ENCODE data around the gene IL12RB2. TPM values are rescaled to one million over a fixed set of nuclear protein-coding genes. Genes with fewer than 3 reads are reported as not detected.

The IL12RB2 gene
- total and polyA plus RNA-seq, 7 experiments from 2014 or later: 0.38 to 78.1 (median 0.88) TPM

- DNase-seq (peak in 5 of 9 donors; percentile 16 to 41 (median 33)), ATAC-seq (peak; percentile 84)
- peak overlapping the region in 6 of 10 donors; percentile 0 to 51 (median 24) for H3K4me3 Mint-ChIP-seq
- H3K4me3 ChIP-seq (ENCODE audit: low read length): no peak overlapping the region
- H3K36me3 ChIP-seq (ENCODE audit: control insufficient read depth in 2 of 3, insufficient read depth in 3 of 3, low read length in 3 of 3): no peaks in the 10 kb centered on the region
- H3K27me3 Mint-ChIP-seq: no peaks in the 10 kb centered on the region
- no peaks in the 10 kb centered on the region for H3K9me3 Mint-ChIP-seq
- peak overlapping the region; percentile 3 to 87 (median 23) for H3K27ac Mint-ChIP-seq
- peaks cover 0 to 52% (median 0%) of the 10 kb centered on the region in 5 donors for H3K36me3 Mint-ChIP-seq
- intact Hi-C loops (cut with micrococcal nuclease): loop anchor here in 1 of 2 donors (1.0 to 10.0 kb wide), 11 partner anchors 8 to 998 kb away; partner anchors contain the start of genes DNAI4, GADD45A, MIER1 and SERBP1
- peaks cover 19 to 73% (median 39%) of the 10 kb centered on the region in 7 donors for H3K4me1 Mint-ChIP-seq
- CTCF ChIA-PET: interaction anchor here (0.6 kb wide), 1 partner anchor 56 kb away, joined by 3 read pairs; no protein-coding TSS in a partner anchor
- H3K27me3 ChIP-seq (ENCODE audit: control insufficient read depth in 2 of 2, insufficient read depth in 2 of 2, low read length in 2 of 2): no peaks in the 10 kb centered on the region
- no peaks in the 10 kb centered on the region for H3K9me3 ChIP-seq (ENCODE audit: control insufficient read depth in 2 of 3, low read length in 3 of 3)
- POLR2A ChIA-PET: interaction anchor here (0.7 to 1.3 kb wide), 2 partner anchors 16 to 76 kb away, joined by 3 to 4 read pairs; no protein-coding TSS in a partner anchor
- peaks cover 17 to 34% of the 10 kb centered on the region in 2 donors for H3K4me1 ChIP-seq (ENCODE audit: control insufficient read depth in 2 of 2, insufficient read depth in 2 of 2, low read length in 2 of 2)
- no peak overlapping the region for H3K27ac ChIP-seq (ENCODE audit: low read depth, low read length)
Observed at GRCh38 chr1:67332653-67333529, 25.2 kb downstream of the IL12RB2 start.

- Mint-ChIP-seq H3K36me3 (peaks cover 0 to 46% (median 0%) of the 10 kb centered on the region in 5 donors), H3K4me3 (peak overlapping the region in 3 of 10 donors; percentile 3 to 51 (median 24)), H3K4me1 (peaks cover 19 to 77% (median 39%) of the 10 kb centered on the region in 7 donors), H3K9me3 (no peaks in the 10 kb centered on the region), H3K27me3 (no peaks in the 10 kb centered on the region), H3K27ac (peak overlapping the region in 6 of 9 donors; percentile 2 to 87 (median 73))
- DNase-seq (no peak), ATAC-seq (no peak)
- Histone ChIP-seq H3K27ac (ENCODE audit: low read depth, low read length) (no peak overlapping the region), H3K27me3 (ENCODE audit: control insufficient read depth in 2 of 2, insufficient read depth in 2 of 2, low read length in 2 of 2) (no peaks in the 10 kb centered on the region), H3K4me1 (ENCODE audit: control insufficient read depth in 2 of 2, insufficient read depth in 2 of 2, low read length in 2 of 2) (peaks cover 17 to 34% of the 10 kb centered on the region in 2 donors), H3K9me3 (ENCODE audit: control insufficient read depth in 2 of 3, low read length in 3 of 3) (no peaks in the 10 kb centered on the region), H3K4me3 (ENCODE audit: low read length) (no peak overlapping the region), H3K36me3 (ENCODE audit: control insufficient read depth in 2 of 3, insufficient read depth in 3 of 3, low read length in 3 of 3) (no peaks in the 10 kb centered on the region)
- CTCF ChIA-PET: interaction anchor here (0.6 kb wide), 1 partner anchor 57 kb away, joined by 3 read pairs; no protein-coding TSS in a partner anchor
- POLR2A ChIA-PET: interaction anchor here (0.7 to 1.3 kb wide), 2 partner anchors 17 to 75 kb away, joined by 3 to 4 read pairs; no protein-coding TSS in a partner anchor
- intact Hi-C loops (cut with micrococcal nuclease): loop anchor here in 1 of 2 donors (1.0 to 10.0 kb wide), 11 partner anchors 8 to 999 kb away; partner anchors contain the start of genes DNAI4, GADD45A, MIER1 and SERBP1
Observed at GRCh38 chr1:67333603-67334002, 25.9 kb downstream of the IL12RB2 start.

GRCh38 chr1:67335411-67335810 is 27.7 kb downstream of the IL12RB2 start:
- DNase-seq: no peak
- intact Hi-C loops (cut with micrococcal nuclease): loop anchor here (5.0 to 10.0 kb wide), 6 partner anchors 97 to 1058 kb away; partner anchors contain the start of genes DNAI4 (in 1 of the 2), GADD45A (in 1 of the 2), MIER1 (in 1 of the 2) and SERBP1 (in 1 of the 2)
- H3K27ac ChIP-seq (ENCODE audit: low read depth, low read length): no peak overlapping the region
- no peaks in the 10 kb centered on the region for H3K27me3 Mint-ChIP-seq
- ChIA-PET CTCF (interaction anchor here (1.0 kb wide), 1 partner anchor 101 kb away, joined by 4 read pairs; no protein-coding TSS in a partner anchor), POLR2A (no interaction called here)
- no peak overlapping the region for H3K4me3 ChIP-seq (ENCODE audit: low read length)
- no peaks in the 10 kb centered on the region for H3K9me3 Mint-ChIP-seq
- H3K27ac Mint-ChIP-seq: peak overlapping the region in 2 of 9 donors; percentile 0 to 87
- no peak for ATAC-seq
- peaks cover 24 to 86% (median 55%) of the 10 kb centered on the region in 7 donors for H3K4me1 Mint-ChIP-seq
- no peaks in the 10 kb centered on the region for H3K9me3 ChIP-seq (ENCODE audit: control insufficient read depth in 2 of 3, low read length in 3 of 3)
- H3K36me3 ChIP-seq (ENCODE audit: control insufficient read depth in 2 of 3, insufficient read depth in 3 of 3, low read length in 3 of 3): no peaks in the 10 kb centered on the region
- peak overlapping the region in 1 of 10 donors; percentile 46 for H3K4me3 Mint-ChIP-seq
- peaks cover 17 to 34% of the 10 kb centered on the region in 2 donors for H3K4me1 ChIP-seq (ENCODE audit: control insufficient read depth in 2 of 2, insufficient read depth in 2 of 2, low read length in 2 of 2)
- no peaks in the 10 kb centered on the region for H3K27me3 ChIP-seq (ENCODE audit: control insufficient read depth in 2 of 2, insufficient read depth in 2 of 2, low read length in 2 of 2)
- H3K36me3 Mint-ChIP-seq: peaks cover 0 to 51% (median 0%) of the 10 kb centered on the region in 5 donors

GRCh38 chr1:67336157-67336556 is 28.5 kb downstream of the IL12RB2 start:
- ATAC-seq (peak; percentile 49), DNase-seq (peak in 2 of 9 donors; percentile 6 to 8)
- Mint-ChIP-seq H3K36me3 (peaks cover 0 to 54% (median 0%) of the 10 kb centered on the region in 5 donors), H3K9me3 (peaks cover 0 to under 1% (median 0%) of the 10 kb centered on the region in 11 donors), H3K27me3 (no peaks in the 10 kb centered on the region), H3K27ac (peak overlapping the region in 4 of 9 donors; percentile 60 to 87 (median 62)), H3K4me3 (peak overlapping the region in 9 of 10 donors; percentile 8 to 87 (median 66)), H3K4me1 (peaks cover 25 to 86% (median 62%) of the 10 kb centered on the region in 7 donors)
- CTCF ChIA-PET: interaction anchor here (0.6 kb wide), 1 partner anchor 23 kb away, joined by 3 read pairs; no protein-coding TSS in a partner anchor
- POLR2A ChIA-PET: interaction anchor here (0.6 kb wide), 1 partner anchor 23 kb away, joined by 3 read pairs; no protein-coding TSS in a partner anchor
- no peaks in the 10 kb centered on the region for H3K36me3 ChIP-seq (ENCODE audit: control insufficient read depth in 2 of 3, insufficient read depth in 3 of 3, low read length in 3 of 3)
- intact Hi-C loops (cut with micrococcal nuclease): loop anchor here (5.0 to 10.0 kb wide), 6 partner anchors 96 to 1059 kb away; partner anchors contain the start of genes DNAI4 (in 1 of the 2), GADD45A (in 1 of the 2), MIER1 (in 1 of the 2) and SERBP1 (in 1 of the 2)
- no peaks in the 10 kb centered on the region for H3K9me3 ChIP-seq (ENCODE audit: control insufficient read depth in 2 of 3, low read length in 3 of 3)
- peak overlapping the region; percentile 20 for H3K4me3 ChIP-seq (ENCODE audit: low read length)
- peaks cover 17 to 34% of the 10 kb centered on the region in 2 donors for H3K4me1 ChIP-seq (ENCODE audit: control insufficient read depth in 2 of 2, insufficient read depth in 2 of 2, low read length in 2 of 2)
- no peaks in the 10 kb centered on the region for H3K27me3 ChIP-seq (ENCODE audit: control insufficient read depth in 2 of 2, insufficient read depth in 2 of 2, low read length in 2 of 2)
- no peak overlapping the region for H3K27ac ChIP-seq (ENCODE audit: low read depth, low read length)

- Histone ChIP-seq H3K27me3 (ENCODE audit: control insufficient read depth in 2 of 2, insufficient read depth in 2 of 2, low read length in 2 of 2) (no peaks in the 10 kb centered on the region), H3K4me3 (ENCODE audit: low read length) (peak overlapping the region; percentile 20), H3K9me3 (ENCODE audit: control insufficient read depth in 2 of 3, low read length in 3 of 3) (no peaks in the 10 kb centered on the region), H3K36me3 (ENCODE audit: control insufficient read depth in 2 of 3, insufficient read depth in 3 of 3, low read length in 3 of 3) (no peaks in the 10 kb centered on the region), H3K4me1 (ENCODE audit: control insufficient read depth in 2 of 2, insufficient read depth in 2 of 2, low read length in 2 of 2) (peaks cover 17 to 37% of the 10 kb centered on the region in 2 donors), H3K27ac (ENCODE audit: low read depth, low read length) (no peak overlapping the region)
- Mint-ChIP-seq H3K27me3 (no peaks in the 10 kb centered on the region), H3K4me3 (peak overlapping the region; percentile 48 to 87 (median 62)), H3K4me1 (peaks cover 28 to 89% (median 64%) of the 10 kb centered on the region in 7 donors), H3K36me3 (peaks cover 0 to 55% (median 0%) of the 10 kb centered on the region in 5 donors), H3K27ac (peak overlapping the region in 5 of 9 donors; percentile 25 to 87 (median 60)), H3K9me3 (peaks cover 0 to 1% (median 0%) of the 10 kb centered on the region in 11 donors)
- ChIA-PET CTCF (interaction anchor here (0.6 kb wide), 1 partner anchor 24 kb away, joined by 3 read pairs; no protein-coding TSS in a partner anchor), POLR2A (interaction anchor here (0.6 to 0.9 kb wide), 2 partner anchors 23 to 92 kb away, joined by 3 to 4 read pairs; no protein-coding TSS in a partner anchor)
- peak in 7 of 9 donors; percentile 15 to 40 (median 31) for DNase-seq
- ATAC-seq: peak; percentile 51
- intact Hi-C loops (cut with micrococcal nuclease): loop anchor here (5.0 to 10.0 kb wide), 6 partner anchors 96 to 1059 kb away; partner anchors contain the start of genes DNAI4 (in 1 of the 2), GADD45A (in 1 of the 2), MIER1 (in 1 of the 2) and SERBP1 (in 1 of the 2)
Observed at GRCh38 chr1:67336783-67337182, 29.1 kb downstream of the IL12RB2 start.

Measured in naive thymus-derived CD4-positive, alpha-beta T cell (primary cell).